ENCODE measurements around the gene WNT9A. TPM values are rescaled to one million over a fixed set of nuclear protein-coding genes. Genes with fewer than 3 reads are reported as not detected.
"Not testable (repeated sequence)": the region's sequence is repeated elsewhere in the genome, so short reads cannot be mapped to it uniquely, and the experiment has no call there.

WNT9A gene
- total RNA-seq, 1 experiment from 2014 or later, result not detected

- H2AFZ ChIP-seq (ENCODE audit: low read length), result no peak overlapping the region
- no peaks in the 10 kb centered on the region for H3K4me1 ChIP-seq (ENCODE audit: low read length)
- H3K27me3 ChIP-seq (ENCODE audit: low read length), result no peaks in the 10 kb centered on the region
- H3K79me2 ChIP-seq (ENCODE audit: low read length), result no peaks in the 10 kb centered on the region
- no peak overlapping the region for H3K27ac ChIP-seq (ENCODE audit: low read length)
- no peaks in the 10 kb centered on the region for H3K9me2 ChIP-seq (replicated peaks; ENCODE audit: insufficient read depth, low read length)
- H3K4me2 ChIP-seq (ENCODE audit: low read depth, low read length, poor library complexity, severe bottlenecking), result no peak overlapping the region
- no peak overlapping the region for H3K9ac ChIP-seq (ENCODE audit: low read length)
- DNase-seq, result peak; percentile 35
- H3K4me3 ChIP-seq (ENCODE audit: low read length), result no peak overlapping the region
- H3K9me3 ChIP-seq (ENCODE audit: low read length), result no peaks in the 10 kb centered on the region
- H4K20me1 ChIP-seq (ENCODE audit: insufficient read depth, low read depth, low read length), result no peaks in the 10 kb centered on the region
- no peaks in the 10 kb centered on the region for H3K36me3 ChIP-seq (ENCODE audit: insufficient read depth, low read length)
These were observed 62.5 kb downstream of the WNT9A start for GRCh38 chr1:227885135-227885647.

- Histone ChIP-seq H3K4me3 (ENCODE audit: low read length) (no peak overlapping the region), H3K9ac (ENCODE audit: low read length) (no peak overlapping the region), H3K9me3 (ENCODE audit: low read length) (no peaks in the 10 kb centered on the region), H3K4me1 (ENCODE audit: low read length) (no peaks in the 10 kb centered on the region), H3K27me3 (ENCODE audit: low read length) (no peaks in the 10 kb centered on the region), H3K9me2 (replicated peaks; ENCODE audit: insufficient read depth, low read length) (no peaks in the 10 kb centered on the region), H3K27ac (ENCODE audit: low read length) (no peak overlapping the region), H4K20me1 (ENCODE audit: insufficient read depth, low read depth, low read length) (no peaks in the 10 kb centered on the region), H3K79me2 (ENCODE audit: low read length) (no peaks in the 10 kb centered on the region), H3K36me3 (ENCODE audit: insufficient read depth, low read length) (no peaks in the 10 kb centered on the region), H3K4me2 (ENCODE audit: low read depth, low read length, poor library complexity, severe bottlenecking) (no peak overlapping the region), H2AFZ (ENCODE audit: low read length) (no peak overlapping the region)
- DNase-seq, result peak; percentile 6
These were observed 63.2 kb downstream of the WNT9A start for GRCh38 chr1:227884370-227885134.

- Histone ChIP-seq H3K9me3 (ENCODE audit: low read length) (no peaks in the 10 kb centered on the region), H3K9me2 (replicated peaks; ENCODE audit: insufficient read depth, low read length) (no peaks in the 10 kb centered on the region), H3K4me1 (ENCODE audit: low read length) (no peaks in the 10 kb centered on the region), H3K36me3 (ENCODE audit: insufficient read depth, low read length) (no peaks in the 10 kb centered on the region), H3K4me3 (ENCODE audit: low read length) (no peak overlapping the region), H3K79me2 (ENCODE audit: low read length) (no peaks in the 10 kb centered on the region), H2AFZ (ENCODE audit: low read length) (no peak overlapping the region), H3K27ac (ENCODE audit: low read length) (no peak overlapping the region), H4K20me1 (ENCODE audit: insufficient read depth, low read depth, low read length) (no peaks in the 10 kb centered on the region), H3K9ac (ENCODE audit: low read length) (no peak overlapping the region), H3K4me2 (ENCODE audit: low read depth, low read length, poor library complexity, severe bottlenecking) (no peak overlapping the region), H3K27me3 (ENCODE audit: low read length) (no peaks in the 10 kb centered on the region)
- no peak for DNase-seq
These were observed 64.0 kb downstream of the WNT9A start for GRCh38 chr1:227883641-227884301.

- H3K27ac ChIP-seq (ENCODE audit: low read length), result no peak overlapping the region
- H3K79me2 ChIP-seq (ENCODE audit: low read length), result no peaks in the 10 kb centered on the region
- H3K9me2 ChIP-seq (replicated peaks; ENCODE audit: insufficient read depth, low read length), result no peaks in the 10 kb centered on the region
- no peaks in the 10 kb centered on the region for H3K9me3 ChIP-seq (ENCODE audit: low read length)
- DNase-seq, result no peak
- no peak overlapping the region for H3K4me3 ChIP-seq (ENCODE audit: low read length)
- no peaks in the 10 kb centered on the region for H3K27me3 ChIP-seq (ENCODE audit: low read length)
- H3K9ac ChIP-seq (ENCODE audit: low read length), result no peak overlapping the region
- no peak overlapping the region for H3K4me2 ChIP-seq (ENCODE audit: low read depth, low read length, poor library complexity, severe bottlenecking)
- no peaks in the 10 kb centered on the region for H3K4me1 ChIP-seq (ENCODE audit: low read length)
- no peaks in the 10 kb centered on the region for H3K36me3 ChIP-seq (ENCODE audit: insufficient read depth, low read length)
- no peaks in the 10 kb centered on the region for H4K20me1 ChIP-seq (ENCODE audit: insufficient read depth, low read depth, low read length)
- no peak overlapping the region for H2AFZ ChIP-seq (ENCODE audit: low read length)
These were observed 64.6 kb downstream of the WNT9A start for GRCh38 chr1:227883073-227883520.

GRCh38 chr1:227880342-227880924 lies 67.3 kb downstream of the WNT9A start:
- Histone ChIP-seq H3K9me2 (replicated peaks; ENCODE audit: insufficient read depth, low read length) (no peaks in the 10 kb centered on the region), H3K9me3 (ENCODE audit: low read length) (no peaks in the 10 kb centered on the region), H3K4me3 (ENCODE audit: low read length) (no peak overlapping the region), H3K27me3 (ENCODE audit: low read length) (no peaks in the 10 kb centered on the region), H3K27ac (ENCODE audit: low read length) (no peak overlapping the region), H3K36me3 (ENCODE audit: insufficient read depth, low read length) (no peaks in the 10 kb centered on the region), H3K9ac (ENCODE audit: low read length) (no peak overlapping the region), H4K20me1 (ENCODE audit: insufficient read depth, low read depth, low read length) (no peaks in the 10 kb centered on the region), H3K4me1 (ENCODE audit: low read length) (no peaks in the 10 kb centered on the region), H3K79me2 (ENCODE audit: low read length) (no peaks in the 10 kb centered on the region), H2AFZ (ENCODE audit: low read length) (no peak overlapping the region), H3K4me2 (ENCODE audit: low read depth, low read length, poor library complexity, severe bottlenecking) (no peak overlapping the region)
- DNase-seq, result no peak

- not testable (repeated sequence) for H3K9me2 ChIP-seq (replicated peaks; ENCODE audit: insufficient read depth, low read length); H3K4me3 ChIP-seq (ENCODE audit: low read length); DNase-seq; H3K27ac ChIP-seq (ENCODE audit: low read length); H4K20me1 ChIP-seq (ENCODE audit: insufficient read depth, low read depth, low read length); H3K9me3 ChIP-seq (ENCODE audit: low read length); H2AFZ ChIP-seq (ENCODE audit: low read length); H3K4me1 ChIP-seq (ENCODE audit: low read length); H3K4me2 ChIP-seq (ENCODE audit: low read depth, low read length, poor library complexity, severe bottlenecking); H3K9ac ChIP-seq (ENCODE audit: low read length); H3K79me2 ChIP-seq (ENCODE audit: low read length); H3K27me3 ChIP-seq (ENCODE audit: low read length); H3K36me3 ChIP-seq (ENCODE audit: insufficient read depth, low read length)
These were observed 69.9 kb downstream of the WNT9A start for GRCh38 chr1:227877810-227878209.

GRCh38 chr1:227871892-227872291 lies 75.8 kb downstream of the WNT9A start:
- not testable (repeated sequence) for H3K9me2 ChIP-seq (replicated peaks; ENCODE audit: insufficient read depth, low read length); H4K20me1 ChIP-seq (ENCODE audit: insufficient read depth, low read depth, low read length); DNase-seq; H3K36me3 ChIP-seq (ENCODE audit: insufficient read depth, low read length); H3K9ac ChIP-seq (ENCODE audit: low read length); H2AFZ ChIP-seq (ENCODE audit: low read length); H3K4me2 ChIP-seq (ENCODE audit: low read depth, low read length, poor library complexity, severe bottlenecking); H3K79me2 ChIP-seq (ENCODE audit: low read length); H3K4me1 ChIP-seq (ENCODE audit: low read length); H3K27me3 ChIP-seq (ENCODE audit: low read length); H3K9me3 ChIP-seq (ENCODE audit: low read length); H3K27ac ChIP-seq (ENCODE audit: low read length); H3K4me3 ChIP-seq (ENCODE audit: low read length)

GRCh38 chr1:227870366-227870765 lies 77.4 kb downstream of the WNT9A start:
- Histone ChIP-seq H3K36me3 (ENCODE audit: insufficient read depth, low read length) (no peaks in the 10 kb centered on the region), H3K4me2 (ENCODE audit: low read depth, low read length, poor library complexity, severe bottlenecking) (no peak overlapping the region), H3K9ac (ENCODE audit: low read length) (no peak overlapping the region), H3K9me3 (ENCODE audit: low read length) (no peaks in the 10 kb centered on the region), H3K9me2 (replicated peaks; ENCODE audit: insufficient read depth, low read length) (no peaks in the 10 kb centered on the region), H3K27me3 (ENCODE audit: low read length) (no peaks in the 10 kb centered on the region), H3K4me1 (ENCODE audit: low read length) (no peaks in the 10 kb centered on the region), H4K20me1 (ENCODE audit: insufficient read depth, low read depth, low read length) (no peaks in the 10 kb centered on the region), H2AFZ (ENCODE audit: low read length) (no peak overlapping the region), H3K4me3 (ENCODE audit: low read length) (no peak overlapping the region), H3K27ac (ENCODE audit: low read length) (no peak overlapping the region), H3K79me2 (ENCODE audit: low read length) (no peaks in the 10 kb centered on the region)
- no peak for DNase-seq

Measured in Karpas-422 (cell line).